Measurements from ENCODE around the gene HLA-DMB. TPM values are rescaled to one million over a fixed set of nuclear protein-coding genes. Genes with fewer than 3 reads are reported as not detected.

Gene HLA-DMB
- total and polyA plus RNA-seq, 10 of the 15 experiments (the other 5 are each of a cell fraction or from before 2014, with no cell fraction given): 114 to 173 (median 150) TPM

DNA sequence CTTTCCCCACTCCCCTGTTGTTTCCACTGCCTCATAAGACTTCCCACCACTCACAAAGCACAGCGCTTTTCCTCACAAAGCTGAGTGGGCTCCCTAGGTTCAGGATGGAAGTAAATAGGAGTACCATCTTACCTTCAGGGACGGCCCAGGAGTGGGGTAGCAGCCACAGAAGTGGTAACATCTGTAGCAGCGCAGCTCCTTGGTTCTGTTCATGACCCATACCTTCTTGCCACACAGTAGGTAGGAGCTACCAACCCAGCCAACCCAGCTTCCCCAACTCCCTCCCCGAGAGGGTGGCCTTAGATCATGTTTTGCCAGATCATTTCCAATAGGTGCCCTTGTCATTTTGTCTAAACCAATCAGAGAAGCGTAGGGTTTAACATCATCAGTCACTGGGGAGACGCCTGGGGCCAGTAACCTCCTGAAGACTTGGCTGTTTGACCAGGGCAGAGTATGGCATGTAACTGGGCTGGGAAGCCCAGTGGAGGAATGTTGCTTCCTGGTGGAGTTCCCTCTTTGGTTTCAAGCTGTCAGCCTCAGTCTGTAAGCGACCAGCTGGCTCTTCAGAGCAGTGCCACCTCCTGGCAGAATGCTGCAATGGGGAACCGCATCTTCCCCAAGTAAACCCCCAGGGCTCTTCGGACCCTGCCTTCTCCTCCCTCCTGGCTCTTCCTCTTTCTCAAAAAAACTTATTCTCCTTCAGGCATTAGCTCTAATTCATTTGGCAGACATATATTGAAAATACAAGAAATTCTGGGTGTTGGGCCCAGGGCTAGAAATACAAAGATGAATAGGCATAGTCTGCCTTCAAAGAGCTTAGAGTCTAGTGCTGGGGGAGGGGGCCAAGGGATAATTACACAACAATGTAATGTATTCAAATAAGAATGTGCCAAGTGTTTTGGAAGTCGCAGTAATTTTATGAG, 12.2 kb upstream of the HLA-DMB start, which contains the start of gene HLA-DMA (continued):
- TF ChIP-seq, protein P1, sequence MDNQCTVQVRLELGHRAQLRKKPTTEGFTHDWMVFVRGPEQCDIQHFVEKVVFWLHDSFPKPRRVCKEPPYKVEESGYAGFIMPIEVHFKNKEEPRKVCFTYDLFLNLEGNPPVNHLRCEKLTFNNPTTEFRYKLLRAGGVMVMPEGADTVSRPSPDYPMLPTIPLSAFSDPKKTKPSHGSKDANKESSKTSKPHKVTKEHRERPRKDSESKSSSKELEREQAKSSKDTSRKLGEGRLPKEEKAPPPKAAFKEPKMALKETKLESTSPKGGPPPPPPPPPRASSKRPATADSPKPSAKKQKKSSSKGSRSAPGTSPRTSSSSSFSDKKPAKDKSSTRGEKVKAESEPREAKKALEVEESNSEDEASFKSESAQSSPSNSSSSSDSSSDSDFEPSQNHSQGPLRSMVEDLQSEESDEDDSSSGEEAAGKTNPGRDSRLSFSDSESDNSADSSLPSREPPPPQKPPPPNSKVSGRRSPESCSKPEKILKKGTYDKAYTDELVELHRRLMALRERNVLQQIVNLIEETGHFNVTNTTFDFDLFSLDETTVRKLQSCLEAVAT (IDR thresholded peaks at IDR 0.05): 0 out of 2 replicates have a peak, but pooled peaks have one; percentile 92
- peak; percentile 68 for TF ChIP-seq SP1 (IDR thresholded peaks at IDR 0.05; ENCODE audit: low read depth, low read length)
- peak; percentile 93 for TF ChIP-seq TCF12 (IDR thresholded peaks at IDR 0.05; ENCODE audit: low read depth, low read length)
- no peak for TF ChIP-seq SIX5 (IDR thresholded peaks at IDR 0.05; ENCODE audit: low read depth, low read length, severe bottlenecking)
- TF ChIP-seq TAF1 (IDR thresholded peaks at IDR 0.05; ENCODE audit: borderline replicate concordance, low read depth, low read length): peak; percentile 88
- TF ChIP-seq, protein P2, sequence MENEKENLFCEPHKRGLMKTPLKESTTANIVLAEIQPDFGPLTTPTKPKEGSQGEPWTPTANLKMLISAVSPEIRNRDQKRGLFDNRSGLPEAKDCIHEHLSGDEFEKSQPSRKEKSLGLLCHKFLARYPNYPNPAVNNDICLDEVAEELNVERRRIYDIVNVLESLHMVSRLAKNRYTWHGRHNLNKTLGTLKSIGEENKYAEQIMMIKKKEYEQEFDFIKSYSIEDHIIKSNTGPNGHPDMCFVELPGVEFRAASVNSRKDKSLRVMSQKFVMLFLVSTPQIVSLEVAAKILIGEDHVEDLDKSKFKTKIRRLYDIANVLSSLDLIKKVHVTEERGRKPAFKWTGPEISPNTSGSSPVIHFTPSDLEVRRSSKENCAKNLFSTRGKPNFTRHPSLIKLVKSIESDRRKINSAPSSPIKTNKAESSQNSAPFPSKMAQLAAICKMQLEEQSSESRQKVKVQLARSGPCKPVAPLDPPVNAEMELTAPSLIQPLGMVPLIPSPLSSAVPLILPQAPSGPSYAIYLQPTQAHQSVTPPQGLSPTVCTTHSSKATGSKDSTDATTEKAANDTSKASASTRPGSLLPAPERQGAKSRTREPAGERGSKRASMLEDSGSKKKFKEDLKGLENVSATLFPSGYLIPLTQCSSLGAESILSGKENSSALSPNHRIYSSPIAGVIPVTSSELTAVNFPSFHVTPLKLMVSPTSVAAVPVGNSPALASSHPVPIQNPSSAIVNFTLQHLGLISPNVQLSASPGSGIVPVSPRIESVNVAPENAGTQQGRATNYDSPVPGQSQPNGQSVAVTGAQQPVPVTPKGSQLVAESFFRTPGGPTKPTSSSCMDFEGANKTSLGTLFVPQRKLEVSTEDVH (IDR thresholded peaks at IDR 0.05; ENCODE audit: low read depth, partially characterized antibody): no peak
- TF ChIP-seq TCF3 (IDR thresholded peaks at IDR 0.05; ENCODE audit: borderline replicate concordance, insufficient read depth, low read depth, low read length): peak; percentile 72; the same call in 1 of the 2 replicates
- 0 out of 2 replicates have a peak, but pooled peaks have one; percentile 48 for TF ChIP-seq CBFB (IDR thresholded peaks at IDR 0.05; ENCODE audit: low read depth)
- no peak for TF ChIP-seq JUND (IDR thresholded peaks at IDR 0.05; ENCODE audit: low read depth, low read length)
- peak; percentile 81; the same call in 1 of the 2 replicates for TF ChIP-seq SIN3A (IDR thresholded peaks at IDR 0.05; ENCODE audit: low read depth, low read length)
- TF ChIP-seq HCFC1 (IDR thresholded peaks at IDR 0.05; ENCODE audit: low read length): peak; percentile 23; the same call in 1 of the 2 replicates
- 0 out of 4 replicates have a peak, but pooled peaks of 1 of the 2 experiments have one; percentile 6 for TF ChIP-seq SRF (IDR thresholded peaks at IDR 0.05; ENCODE audit: low read depth in 2 of 2, low read length in 2 of 2)
- peak; percentile 49; the same call in 1 of the 2 replicates for TF ChIP-seq NFIC (IDR thresholded peaks at IDR 0.05; ENCODE audit: low read depth, low read length)
- TF ChIP-seq CHD1 (IDR thresholded peaks at IDR 0.05; ENCODE audit: low read depth, low read length): peak; percentile 91
- TF ChIP-seq, protein P3, sequence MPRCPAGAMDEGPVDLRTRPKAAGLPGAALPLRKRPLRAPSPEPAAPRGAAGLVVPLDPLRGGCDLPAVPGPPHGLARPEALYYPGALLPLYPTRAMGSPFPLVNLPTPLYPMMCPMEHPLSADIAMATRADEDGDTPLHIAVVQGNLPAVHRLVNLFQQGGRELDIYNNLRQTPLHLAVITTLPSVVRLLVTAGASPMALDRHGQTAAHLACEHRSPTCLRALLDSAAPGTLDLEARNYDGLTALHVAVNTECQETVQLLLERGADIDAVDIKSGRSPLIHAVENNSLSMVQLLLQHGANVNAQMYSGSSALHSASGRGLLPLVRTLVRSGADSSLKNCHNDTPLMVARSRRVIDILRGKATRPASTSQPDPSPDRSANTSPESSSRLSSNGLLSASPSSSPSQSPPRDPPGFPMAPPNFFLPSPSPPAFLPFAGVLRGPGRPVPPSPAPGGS (IDR thresholded peaks at IDR 0.05; ENCODE audit: borderline replicate concordance, insufficient read depth, low read depth, low read length, poor library complexity, severe bottlenecking): peak; percentile 59
- TF ChIP-seq, protein P4, sequence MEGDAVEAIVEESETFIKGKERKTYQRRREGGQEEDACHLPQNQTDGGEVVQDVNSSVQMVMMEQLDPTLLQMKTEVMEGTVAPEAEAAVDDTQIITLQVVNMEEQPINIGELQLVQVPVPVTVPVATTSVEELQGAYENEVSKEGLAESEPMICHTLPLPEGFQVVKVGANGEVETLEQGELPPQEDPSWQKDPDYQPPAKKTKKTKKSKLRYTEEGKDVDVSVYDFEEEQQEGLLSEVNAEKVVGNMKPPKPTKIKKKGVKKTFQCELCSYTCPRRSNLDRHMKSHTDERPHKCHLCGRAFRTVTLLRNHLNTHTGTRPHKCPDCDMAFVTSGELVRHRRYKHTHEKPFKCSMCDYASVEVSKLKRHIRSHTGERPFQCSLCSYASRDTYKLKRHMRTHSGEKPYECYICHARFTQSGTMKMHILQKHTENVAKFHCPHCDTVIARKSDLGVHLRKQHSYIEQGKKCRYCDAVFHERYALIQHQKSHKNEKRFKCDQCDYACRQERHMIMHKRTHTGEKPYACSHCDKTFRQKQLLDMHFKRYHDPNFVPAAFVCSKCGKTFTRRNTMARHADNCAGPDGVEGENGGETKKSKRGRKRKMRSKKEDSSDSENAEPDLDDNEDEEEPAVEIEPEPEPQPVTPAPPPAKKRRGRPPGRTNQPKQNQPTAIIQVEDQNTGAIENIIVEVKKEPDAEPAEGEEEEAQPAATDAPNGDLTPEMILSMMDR (IDR thresholded peaks at IDR 0.05 in 2 of 3, conservative IDR thresholded peaks at IDR 0.05 in 1 of 3; ENCODE audit: control insufficient read depth in 2 of 3, extremely low read depth in 1 of 3, insufficient read depth in 1 of 3, low read depth in 3 of 3, low read length in 3 of 3): peak; percentile 71 to 77 (median 74)
- peak; percentile 37 for TF ChIP-seq NFYA (IDR thresholded peaks at IDR 0.05; ENCODE audit: borderline replicate concordance, low read depth, low read length)
- TF ChIP-seq ZBED1 (IDR thresholded peaks at IDR 0.05; ENCODE audit: borderline replicate concordance): peak; percentile 58; the same call in 1 of the 2 replicates
- 0 out of 2 replicates have a peak, but pooled peaks have one; percentile 31 for TF ChIP-seq PAX8 (IDR thresholded peaks at IDR 0.05)
- peak; percentile 47; the same call in 1 of the 2 replicates for TF ChIP-seq BACH1 (IDR thresholded peaks at IDR 0.05; ENCODE audit: borderline replicate concordance)
- peak; percentile 82; the same call in 1 of the 2 replicates for TF ChIP-seq MXI1 (IDR thresholded peaks at IDR 0.05; ENCODE audit: low read depth, low read length)

Measured in GM12878 (cell line).